ENCODE data around the gene KMT5B.
"Not testable (repeated sequence)": the region's sequence is repeated elsewhere in the genome, so short reads cannot be mapped to it uniquely, and the experiment has no call there.

Gene KMT5B

GRCh38 chr11:68213135-68213515, at the start of gene KMT5B:
TSS of gene KMT5B (minus strand) at chr11:68213296. CDS start at chr11:68190076, 23,220 bp downstream.
- peak in 26 of 51 donors; percentile 26 to 78 (median 55) for DNase-seq

DNA sequence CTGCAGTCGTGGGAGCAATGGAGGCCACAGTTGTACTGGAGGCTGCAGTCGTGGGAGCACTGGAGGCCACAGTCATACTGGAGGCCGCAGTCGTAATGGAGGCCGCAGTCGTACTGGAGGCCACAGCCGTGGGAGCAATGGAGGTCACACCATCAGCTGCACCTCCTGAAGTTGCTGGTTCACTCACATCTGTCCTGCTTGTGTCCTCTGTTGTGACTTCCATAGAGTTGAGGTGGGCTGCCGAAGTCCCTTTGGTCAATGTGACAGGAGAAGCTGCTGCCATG, 49.4 kb upstream of the KMT5B start:
- no peak for DNase-seq

GRCh38 chr11:68261749-68262543, 48.9 kb upstream of the KMT5B start:
- DNase-seq: no peak

DNA sequence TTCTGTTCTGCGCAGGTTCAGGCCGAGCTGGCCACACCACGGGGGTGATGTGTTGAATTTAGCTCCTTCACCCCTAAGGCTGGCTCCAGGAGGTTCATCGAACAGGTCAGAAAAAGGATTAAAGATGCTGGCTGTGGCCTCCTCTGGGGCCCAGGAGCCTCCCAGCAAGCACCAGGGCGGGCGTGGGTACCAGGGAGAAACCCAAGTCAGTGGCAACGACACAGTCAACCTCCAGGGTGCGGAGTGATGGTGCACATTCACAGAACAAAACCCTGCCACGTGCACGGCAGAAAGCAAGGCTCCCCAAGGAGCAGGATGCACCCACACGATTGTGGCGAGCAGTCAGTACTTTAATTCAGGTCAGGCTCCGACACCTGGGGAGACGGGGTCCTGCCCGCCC, 47.9 kb upstream of the KMT5B start:
- peak in 1 of 51 donors; percentile 8 for DNase-seq

DNA sequence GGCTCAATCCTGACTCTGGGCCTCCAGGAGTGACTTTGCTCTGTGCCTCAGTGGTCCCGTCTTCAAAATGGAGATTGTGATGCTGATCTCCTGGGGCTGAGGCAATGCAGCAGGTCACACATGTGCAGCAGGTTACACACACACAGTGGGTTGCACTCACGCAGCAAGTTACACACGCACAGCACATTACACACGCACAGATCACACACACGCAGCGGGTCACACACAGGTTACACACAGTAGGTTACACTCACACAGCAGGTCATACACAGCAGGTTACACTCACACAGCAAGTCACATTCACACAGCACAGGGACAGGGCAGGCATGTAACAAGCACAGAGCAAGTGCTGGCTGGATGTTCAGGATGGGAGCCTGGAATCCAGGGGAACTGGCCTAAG, 47.4 kb upstream of the KMT5B start:
- DNase-seq: no peak

- no peak for DNase-seq
These were observed 46.2 kb upstream of the KMT5B start for GRCh38 chr11:68259122-68259959.

DNA sequence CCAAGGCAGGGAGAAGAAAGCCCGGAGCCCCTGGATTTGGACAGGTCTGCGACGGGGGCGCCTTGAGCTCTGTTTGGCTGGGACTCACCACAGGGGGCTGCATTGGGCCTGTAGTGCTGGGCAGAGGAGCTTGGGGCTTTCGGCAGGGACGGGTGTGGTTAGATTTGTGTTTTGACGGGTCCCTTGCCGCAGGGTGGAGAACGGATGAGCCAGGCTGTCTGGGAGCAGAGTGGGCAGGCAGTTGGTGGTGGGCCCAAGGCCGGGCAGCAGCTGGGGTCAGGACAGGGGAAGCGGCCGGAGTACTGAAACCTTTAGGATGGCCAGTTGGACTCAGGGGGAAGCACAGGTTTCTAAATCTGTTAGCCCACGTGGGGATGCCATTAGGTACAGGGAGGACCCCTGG, 45.3 kb upstream of the KMT5B start:
- no peak for DNase-seq

DNA sequence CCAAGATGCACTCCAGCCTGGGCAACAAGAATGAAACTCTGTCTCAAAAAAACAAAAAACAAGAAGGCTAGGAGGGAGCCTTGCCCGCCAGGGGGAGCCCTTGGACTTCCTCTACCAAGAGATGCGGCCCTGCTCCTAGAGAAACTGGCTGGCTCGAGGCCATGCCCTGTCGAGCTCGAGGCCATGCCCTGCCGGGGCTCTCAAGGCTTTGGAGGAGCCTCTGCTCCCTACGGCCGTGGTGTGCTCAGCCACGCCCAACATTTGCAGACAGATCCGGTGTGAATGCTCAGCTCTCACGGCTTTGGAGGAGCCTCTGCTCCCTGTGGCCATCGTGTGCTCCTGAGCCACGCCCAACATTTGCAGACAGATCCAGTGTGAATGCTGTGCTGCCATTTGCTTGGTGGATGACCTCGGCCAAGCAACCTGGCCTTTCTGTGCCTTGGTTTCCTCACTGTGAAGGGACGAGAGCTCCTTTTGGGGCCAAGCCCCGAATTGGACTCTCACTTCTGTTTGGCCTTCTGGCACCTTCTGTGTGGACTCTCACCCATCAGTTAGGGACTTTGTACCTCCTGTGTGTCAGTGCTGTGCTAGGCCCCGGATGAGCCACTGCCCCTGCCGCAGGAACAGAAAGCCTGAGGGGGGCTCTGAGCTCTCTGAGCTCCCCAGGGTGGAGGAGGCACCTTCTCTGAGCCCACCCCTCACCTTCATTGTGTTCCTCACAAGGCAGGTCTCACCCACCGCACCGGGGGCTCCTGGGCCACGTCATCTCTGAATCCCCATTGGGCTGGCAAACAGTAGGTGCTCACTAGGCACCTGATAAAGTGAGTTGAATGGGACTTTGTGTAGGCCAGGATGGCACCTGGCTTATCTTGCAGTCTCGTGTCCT, 44.6 kb upstream of the KMT5B start:
- DNase-seq: peak; percentile 50 to 99 (median 88)

- no peak for DNase-seq
These were observed 43.2 kb upstream of the KMT5B start for GRCh38 chr11:68256331-68256741.

DNA sequence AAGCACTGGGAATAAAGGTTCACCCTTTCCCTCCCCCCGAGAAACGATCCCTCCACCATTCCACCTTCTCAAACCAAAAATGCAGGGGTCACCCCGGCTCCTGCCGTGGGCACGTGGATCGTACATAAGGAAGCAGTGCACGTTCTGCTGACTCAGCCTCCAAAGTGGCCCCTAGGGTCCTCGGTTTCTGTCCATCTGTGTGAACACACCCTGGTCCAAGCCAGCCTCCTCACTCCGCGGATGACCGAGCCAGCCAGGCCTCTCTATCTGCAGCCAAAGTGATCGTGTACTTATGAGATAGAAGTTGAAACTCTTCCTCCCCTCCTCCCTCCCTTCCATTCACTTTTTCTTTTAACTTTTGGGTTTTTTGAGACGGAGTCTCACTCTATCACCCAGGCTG, 42.4 kb upstream of the KMT5B start:
- no peak for DNase-seq

- DNase-seq: no peak
These were observed 41.3 kb upstream of the KMT5B start for GRCh38 chr11:68254421-68254820.

DNA sequence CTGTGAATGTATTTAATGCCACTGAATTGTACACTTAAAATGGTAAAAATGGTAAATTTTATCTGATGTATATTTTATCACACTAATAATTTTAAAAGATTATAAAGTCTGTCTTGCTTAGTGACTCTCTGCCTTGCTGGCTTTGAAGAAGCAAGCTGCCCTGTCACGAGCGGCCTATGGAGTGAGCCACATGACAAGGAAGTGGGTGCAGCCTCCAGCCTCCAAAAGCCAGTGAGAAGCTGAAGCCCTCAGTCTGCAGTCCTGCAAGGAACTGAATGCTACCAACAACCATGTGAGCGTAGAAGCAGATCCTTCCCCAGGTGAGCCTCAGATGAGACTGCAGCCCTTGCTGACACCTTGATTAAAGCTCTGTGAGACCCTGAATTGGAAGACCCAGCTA, 38.7 kb upstream of the KMT5B start:
- no peak for DNase-seq

DNA sequence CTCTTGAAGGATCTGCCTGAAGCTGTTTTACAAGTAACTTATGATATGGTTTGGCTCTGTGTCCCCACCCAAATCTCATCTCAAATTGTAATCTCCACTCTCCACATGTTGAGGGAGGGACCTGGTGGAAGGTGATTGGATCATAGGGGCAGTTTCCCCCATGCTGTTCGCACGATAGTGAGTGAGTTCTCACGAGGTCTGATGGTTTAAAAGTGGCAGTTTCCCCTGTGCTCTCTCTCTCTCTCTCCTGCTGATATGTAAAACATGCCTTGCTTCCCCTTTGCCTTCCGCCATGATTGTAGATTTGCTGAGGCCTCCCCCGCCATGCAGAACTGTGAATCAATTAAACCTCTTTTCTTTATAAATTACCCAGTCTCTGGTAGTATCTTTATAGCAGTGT, 31.8 kb upstream of the KMT5B start:
- not testable (repeated sequence) for DNase-seq

DNA sequence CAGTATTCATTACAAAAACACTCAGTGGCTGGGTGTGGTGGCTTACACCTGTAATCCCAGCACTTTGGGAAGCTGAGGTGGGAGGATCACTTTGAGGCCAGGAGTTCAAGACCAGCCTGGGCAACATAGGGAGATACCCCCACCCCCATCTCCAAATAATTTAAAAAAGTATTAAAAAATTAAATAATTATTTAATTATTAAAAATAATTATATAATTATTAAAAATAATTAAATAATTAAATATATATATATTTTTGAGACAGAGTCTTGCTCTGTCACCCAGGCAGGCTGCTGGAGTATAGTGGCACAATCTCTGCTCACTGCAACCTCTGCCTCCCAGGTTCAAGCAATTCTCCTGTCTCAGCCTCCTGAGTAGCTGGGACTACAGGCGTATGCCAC, 30.8 kb upstream of the KMT5B start:
- DNase-seq: not testable (repeated sequence)

- no peak for DNase-seq
These were observed 29.5 kb upstream of the KMT5B start for GRCh38 chr11:68242616-68243015.

GRCh38 chr11:68231621-68232020, 18.5 kb upstream of the KMT5B start:
- no peak for DNase-seq

- no peak for DNase-seq
These were observed 16.5 kb upstream of the KMT5B start for GRCh38 chr11:68229601-68230000.

GRCh38 chr11:68226421-68226820, 13.3 kb upstream of the KMT5B start:
- no peak for DNase-seq

- no peak for DNase-seq
These were observed 11.5 kb upstream of the KMT5B start for GRCh38 chr11:68224606-68225005.

GRCh38 chr11:68223275-68223674, 10.2 kb upstream of the KMT5B start:
- no peak for DNase-seq

DNA sequence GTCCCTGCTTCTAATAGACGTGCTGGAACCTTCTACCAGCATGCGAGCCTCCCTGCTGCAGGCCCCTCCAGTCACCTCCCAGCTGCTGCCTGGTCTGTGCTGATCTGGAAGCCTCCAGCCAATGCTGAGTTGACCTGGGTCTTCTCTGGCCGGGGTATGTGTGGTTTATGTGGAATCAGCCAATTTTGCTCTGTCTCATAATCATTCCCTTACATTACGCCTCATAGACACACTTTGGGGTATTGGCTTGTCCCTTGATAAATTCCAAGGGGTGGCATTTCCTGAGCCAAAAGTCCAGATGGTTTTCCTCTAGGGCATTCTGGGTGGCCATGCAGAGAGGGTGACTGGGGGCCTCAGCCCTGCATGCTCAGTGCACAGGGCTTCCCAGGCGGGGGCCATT, 8.3 kb upstream of the KMT5B start:
- DNase-seq: no peak
